Gastroesophageal sphincter (tissue), 4 donors: ENCODE results near the gene TSKU. TPM values are rescaled to one million over a fixed set of nuclear protein-coding genes. Genes with fewer than 3 reads are reported as not detected.

Experiments
- ATAC-seq: fragments of 150-250 bp; one replicate; pipeline ENCODE4 v1.9.1; 2016; ENCODE audit warnings: mild to moderate bottlenecking, moderate library complexity
- H3K27ac ChIP-seq, 4 donors: fragments of 200-600 bp; sonication (generic) in 3 of 4; 1 replicate in 3 of 4; 2 replicates in 1 of 4; pipeline ENCODE4 v1.5.1; 2016 to 2019
- H3K27me3 ChIP-seq: fragments of 200-600 bp; sonication (generic); one replicate; pipeline ENCODE4 v1.5.1; 2019
- H3K36me3 ChIP-seq, 2 donors: fragments of 200-600 bp; sonication (generic); one replicate each; pipeline ENCODE4 v1.5.1; 2019; ENCODE audit warnings: control low read depth in 1 of 2
- H3K4me1 ChIP-seq, 3 donors: fragments of 200-600 bp; sonication (generic); 1 replicate in 2 of 3; 2 replicates in 1 of 3; pipeline ENCODE4 v1.5.1; 2016 to 2019; ENCODE audit warnings: control low read depth in 2 of 3
- H3K4me3 ChIP-seq, 2 donors: fragments of 200-600 bp; sonication (generic); one replicate each; pipeline ENCODE4 v1.5.1; 2019; ENCODE audit warnings: mild to moderate bottlenecking in 1 of 2, moderate library complexity in 1 of 2
- H3K9me3 ChIP-seq, 3 donors: fragments of 200-600 bp; sonication (generic); one replicate each; pipeline ENCODE4 v1.5.1; 2017 to 2019; ENCODE audit warnings: control low read depth in 2 of 3
- EP300 ChIP-seq: sonication (generic); formaldehyde crosslinking; IDR thresholded peaks from one replicate; pipeline ENCODE4 v1.6.1; 2017; ENCODE audit warnings: antibody characterized with exemption, mild to moderate bottlenecking
- POLR2A ChIP-seq, 2 donors: fragments of 450-650 bp; IDR thresholded peaks; one replicate each; pipeline ENCODE4 v1.6.1; 2017; ENCODE audit warnings: antibody characterized with exemption in 2 of 2, mild to moderate bottlenecking in 2 of 2, moderate library complexity in 1 of 2
- POLR2AphosphoS5 ChIP-seq: sonication (generic); formaldehyde crosslinking; IDR thresholded peaks from one replicate; pipeline ENCODE4 v1.6.1; 2017; ENCODE audit warnings: antibody characterized with exemption
- WGBS, 2 donors: methylation state at CpG; one replicate each; pipeline ENCODE4 v1.1.5; 2018; ENCODE audit warnings: low coverage in 1 of 2; 5-methylcytosine and 5-hydroxymethylcytosine counted together
- total RNA-seq, 4 donors: library from RNA; depleted of rRNA; stranded (reverse); fragments of >200 nt; gene quantifications; one replicate each; pipeline ENCODE4 v1.1.0, GENCODE V29; 2016
- TF ChIP-seq, protein P1 (sequence below), 4 experiments: fragments of 200-600 bp in 2 of 4; fragments of 450-650 bp in 2 of 4; sonication (generic) in 1 of 4; IDR thresholded peaks; one replicate each; pipeline ENCODE4 v1.5.1; 2017 to 2019; ENCODE audit warnings: antibody characterized with exemption in 4 of 4, mild to moderate bottlenecking in 2 of 4, moderate library complexity in 2 of 4

Gene TSKU
- total RNA-seq, 4 donors from 2014 or later, result 23.5 to 53.7 (median 38.2) TPM

DNA sequence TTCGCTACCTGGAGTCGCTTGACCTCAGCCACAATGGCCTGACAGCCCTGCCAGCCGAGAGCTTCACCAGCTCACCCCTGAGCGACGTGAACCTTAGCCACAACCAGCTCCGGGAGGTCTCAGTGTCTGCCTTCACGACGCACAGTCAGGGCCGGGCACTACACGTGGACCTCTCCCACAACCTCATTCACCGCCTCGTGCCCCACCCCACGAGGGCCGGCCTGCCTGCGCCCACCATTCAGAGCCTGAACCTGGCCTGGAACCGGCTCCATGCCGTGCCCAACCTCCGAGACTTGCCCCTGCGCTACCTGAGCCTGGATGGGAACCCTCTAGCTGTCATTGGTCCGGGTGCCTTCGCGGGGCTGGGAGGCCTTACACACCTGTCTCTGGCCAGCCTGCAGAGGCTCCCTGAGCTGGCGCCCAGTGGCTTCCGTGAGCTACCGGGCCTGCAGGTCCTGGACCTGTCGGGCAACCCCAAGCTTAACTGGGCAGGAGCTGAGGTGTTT is 12.8 kb downstream of the TSKU start:
- 92% methylated on average over 5 of the region's 26 CpGs; no CpG with 5 or more reads in 1 of the 2 donors for WGBS, 2 donors
- H3K27ac ChIP-seq, result no peak overlapping the region
- H3K36me3 ChIP-seq, result peaks cover 0 to 22% of the 10 kb centered on the region in 2 donors
- ATAC-seq, result no peak
- TF ChIP-seq POLR2AphosphoS5 (no peak), POLR2A (IDR thresholded peaks at IDR 0.05) (no peak), EP300 (no peak)
- TF ChIP-seq, protein P1, sequence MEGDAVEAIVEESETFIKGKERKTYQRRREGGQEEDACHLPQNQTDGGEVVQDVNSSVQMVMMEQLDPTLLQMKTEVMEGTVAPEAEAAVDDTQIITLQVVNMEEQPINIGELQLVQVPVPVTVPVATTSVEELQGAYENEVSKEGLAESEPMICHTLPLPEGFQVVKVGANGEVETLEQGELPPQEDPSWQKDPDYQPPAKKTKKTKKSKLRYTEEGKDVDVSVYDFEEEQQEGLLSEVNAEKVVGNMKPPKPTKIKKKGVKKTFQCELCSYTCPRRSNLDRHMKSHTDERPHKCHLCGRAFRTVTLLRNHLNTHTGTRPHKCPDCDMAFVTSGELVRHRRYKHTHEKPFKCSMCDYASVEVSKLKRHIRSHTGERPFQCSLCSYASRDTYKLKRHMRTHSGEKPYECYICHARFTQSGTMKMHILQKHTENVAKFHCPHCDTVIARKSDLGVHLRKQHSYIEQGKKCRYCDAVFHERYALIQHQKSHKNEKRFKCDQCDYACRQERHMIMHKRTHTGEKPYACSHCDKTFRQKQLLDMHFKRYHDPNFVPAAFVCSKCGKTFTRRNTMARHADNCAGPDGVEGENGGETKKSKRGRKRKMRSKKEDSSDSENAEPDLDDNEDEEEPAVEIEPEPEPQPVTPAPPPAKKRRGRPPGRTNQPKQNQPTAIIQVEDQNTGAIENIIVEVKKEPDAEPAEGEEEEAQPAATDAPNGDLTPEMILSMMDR (IDR thresholded peaks at IDR 0.05), result no peak
- no peaks in the 10 kb centered on the region for H3K27me3 ChIP-seq
- H3K9me3 ChIP-seq, result no peaks in the 10 kb centered on the region
- H3K4me1 ChIP-seq, result peaks cover 0 to 53% (median 14%) of the 10 kb centered on the region in 3 donors
- no peak overlapping the region for H3K4me3 ChIP-seq

DNA sequence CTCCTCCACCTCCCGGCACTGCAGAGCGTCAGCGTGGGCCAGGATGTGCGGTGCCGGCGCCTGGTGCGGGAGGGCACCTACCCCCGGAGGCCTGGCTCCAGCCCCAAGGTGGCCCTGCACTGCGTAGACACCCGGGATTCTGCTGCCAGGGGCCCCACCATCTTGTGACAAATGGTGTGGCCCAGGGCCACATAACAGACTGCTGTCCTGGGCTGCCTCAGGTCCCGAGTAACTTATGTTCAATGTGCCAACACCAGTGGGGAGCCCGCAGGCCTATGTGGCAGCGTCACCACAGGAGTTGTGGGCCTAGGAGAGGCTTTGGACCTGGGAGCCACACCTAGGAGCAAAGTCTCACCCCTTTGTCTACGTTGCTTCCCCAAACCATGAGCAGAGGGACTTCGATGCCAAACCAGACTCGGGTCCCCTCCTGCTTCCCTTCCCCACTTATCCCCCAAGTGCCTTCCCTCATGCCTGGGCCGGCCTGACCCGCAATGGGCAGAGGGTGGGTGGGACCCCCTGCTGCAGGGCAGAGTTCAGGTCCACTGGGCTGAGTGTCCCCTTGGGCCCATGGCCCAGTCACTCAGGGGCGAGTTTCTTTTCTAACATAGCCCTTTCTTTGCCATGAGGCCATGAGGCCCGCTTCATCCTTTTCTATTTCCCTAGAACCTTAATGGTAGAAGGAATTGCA is 13.5 kb downstream of the TSKU start:
- WGBS, 2 donors, result 94 to 100% methylated on average over 3 of the region's 20 CpGs
- H3K36me3 ChIP-seq, result peaks cover 0 to 22% of the 10 kb centered on the region in 2 donors
- peak overlapping the region in 1 of 4 donors; percentile 62 for H3K27ac ChIP-seq

DNA sequence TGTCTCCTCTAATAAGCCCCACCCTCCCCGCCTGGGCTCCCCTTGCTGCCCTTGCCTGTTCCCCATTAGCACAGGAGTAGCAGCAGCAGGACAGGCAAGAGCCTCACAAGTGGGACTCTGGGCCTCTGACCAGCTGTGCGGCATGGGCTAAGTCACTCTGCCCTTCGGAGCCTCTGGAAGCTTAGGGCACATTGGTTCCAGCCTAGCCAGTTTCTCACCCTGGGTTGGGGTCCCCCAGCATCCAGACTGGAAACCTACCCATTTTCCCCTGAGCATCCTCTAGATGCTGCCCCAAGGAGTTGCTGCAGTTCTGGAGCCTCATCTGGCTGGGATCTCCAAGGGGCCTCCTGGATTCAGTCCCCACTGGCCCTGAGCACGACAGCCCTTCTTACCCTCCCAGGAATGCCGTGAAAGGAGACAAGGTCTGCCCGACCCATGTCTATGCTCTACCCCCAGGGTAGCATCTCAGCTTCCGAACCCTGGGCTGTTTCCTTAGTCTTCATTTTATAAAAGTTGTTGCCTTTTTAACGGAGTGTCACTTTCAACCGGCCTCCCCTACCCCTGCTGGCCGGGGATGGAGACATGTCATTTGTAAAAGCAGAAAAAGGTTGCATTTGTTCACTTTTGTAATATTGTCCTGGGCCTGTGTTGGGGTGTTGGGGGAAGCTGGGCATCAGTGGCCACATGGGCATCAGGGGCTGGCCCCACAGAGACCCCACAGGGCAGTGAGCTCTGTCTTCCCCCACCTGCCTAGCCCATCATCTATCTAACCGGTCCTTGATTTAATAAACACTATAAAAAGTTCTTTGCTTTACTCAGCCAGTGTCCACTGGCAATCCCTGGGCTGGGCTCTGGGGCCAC is 14.4 kb downstream of the TSKU start:
- Histone ChIP-seq H3K4me1 (peaks cover 0 to 49% (median 14%) of the 10 kb centered on the region in 3 donors), H3K27me3 (no peaks in the 10 kb centered on the region), H3K9me3 (no peaks in the 10 kb centered on the region), H3K4me3 (no peak overlapping the region), H3K36me3 (peaks cover 0 to 22% of the 10 kb centered on the region in 2 donors), H3K27ac (peak overlapping the region in 1 of 4 donors; percentile 62)
- ATAC-seq, result no peak
- 90% methylated on average over 9 of the region's 11 CpGs; no CpG with 5 or more reads in 1 of the 2 donors for WGBS, 2 donors
- TF ChIP-seq, protein P1 (IDR thresholded peaks at IDR 0.05), result no peak

More for the DNA sequence above, 13.5 kb downstream of the TSKU start:
- Histone ChIP-seq H3K27me3 (no peaks in the 10 kb centered on the region), H3K9me3 (no peaks in the 10 kb centered on the region), H3K4me3 (no peak overlapping the region), H3K4me1 (peaks cover 0 to 51% (median 14%) of the 10 kb centered on the region in 3 donors)
- no peak for ATAC-seq
- TF ChIP-seq POLR2AphosphoS5 (no peak), EP300 (no peak), POLR2A (IDR thresholded peaks at IDR 0.05) (no peak)
- TF ChIP-seq, protein P1 (IDR thresholded peaks at IDR 0.05), result no peak

DNA sequence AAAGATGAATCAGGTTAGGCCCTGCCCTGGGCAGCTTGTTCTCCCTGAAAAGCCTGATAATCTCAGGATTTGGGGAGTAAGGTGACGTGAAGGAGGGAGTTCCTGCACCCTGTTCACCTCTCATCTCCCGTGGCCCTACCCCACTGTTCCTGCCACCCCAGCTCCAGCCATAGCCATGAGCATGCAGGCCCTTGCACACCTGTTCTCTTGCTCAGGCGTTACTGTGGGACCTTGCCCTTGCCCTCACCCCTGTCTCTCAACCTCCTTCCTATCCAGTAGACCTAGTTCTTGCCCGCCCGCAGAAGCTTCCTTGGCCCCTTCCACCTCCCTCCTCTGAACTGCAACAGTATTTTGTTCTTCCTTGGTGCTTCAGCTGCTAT is 15.0 kb downstream of the TSKU start:
- TF ChIP-seq POLR2AphosphoS5 (no peak), EP300 (no peak), POLR2A (IDR thresholded peaks at IDR 0.05) (no peak)
- TF ChIP-seq, protein P1 (IDR thresholded peaks at IDR 0.05), result no peak
- H3K36me3 ChIP-seq, result peaks cover 0 to 22% of the 10 kb centered on the region in 2 donors
- no peaks in the 10 kb centered on the region for H3K27me3 ChIP-seq
- no peak for ATAC-seq
- peak overlapping the region in 1 of 4 donors; percentile 62 for H3K27ac ChIP-seq
- peaks cover 0 to 49% (median 11%) of the 10 kb centered on the region in 3 donors for H3K4me1 ChIP-seq
- no peak overlapping the region for H3K4me3 ChIP-seq
- H3K9me3 ChIP-seq, result no peaks in the 10 kb centered on the region
- 100% methylated on average over 4 of the region's 5 CpGs; no CpG with 5 or more reads in 1 of the 2 donors for WGBS, 2 donors
